HFF-Myc (cell line): ENCODE measurements around the gene ERN1.

ENCODE experiments used
- DNase-seq: peaks from one replicate; pipeline ENCODE4 v3.0.0-alpha.2; 2011; ENCODE audit warnings: low read depth; ENCODE audit errors: extremely low read depth
- H3K4me3 ChIP-seq: replicated peaks from 2 replicates; pipeline ENCODE4 v1.5.1; 2011; ENCODE audit warnings: low read depth, mild to moderate bottlenecking, control low read depth, low read length
- CTCF ChIP-seq: IDR thresholded peaks from 2 replicates; pipeline ENCODE4 v1.5.1; 2012; ENCODE audit warnings: mild to moderate bottlenecking, low read depth, low read length, control low read depth; ENCODE audit errors: missing control alignments

The ERN1 gene

GRCh38 chr17:64092113-64092512, 37.8 kb downstream of the ERN1 start:
- DNase-seq, result no peak
- H3K4me3 ChIP-seq, result no peak overlapping the region
- TF ChIP-seq CTCF, result no peak

- no peak for TF ChIP-seq CTCF
- H3K4me3 ChIP-seq, result no peak overlapping the region
- DNase-seq, result no peak
Observed at GRCh38 chr17:64091571-64091970, 38.4 kb downstream of the ERN1 start.

GRCh38 chr17:64091116-64091515, 38.8 kb downstream of the ERN1 start:
- no peak for TF ChIP-seq CTCF
- H3K4me3 ChIP-seq, result no peak overlapping the region
- no peak for DNase-seq

- TF ChIP-seq CTCF, result no peak
- H3K4me3 ChIP-seq, result no peak overlapping the region
- no peak for DNase-seq
Observed at GRCh38 chr17:64090144-64090543, 39.8 kb downstream of the ERN1 start.

- DNase-seq, result no peak
- H3K4me3 ChIP-seq, result no peak overlapping the region
- no peak for TF ChIP-seq CTCF
Observed at GRCh38 chr17:64087252-64088005, 42.5 kb downstream of the ERN1 start.

GRCh38 chr17:64085650-64086005, 44.3 kb downstream of the ERN1 start:
- DNase-seq, result no peak
- no peak for TF ChIP-seq CTCF
- H3K4me3 ChIP-seq, result no peak overlapping the region
